ENCODE measurements around the gene KIAA0586.
"Not testable (repeated sequence)": the region's sequence is repeated elsewhere in the genome, so short reads cannot be mapped to it uniquely, and the experiment has no call there.

KIAA0586 gene

GRCh38 chr14:58488550-58488949 is 61.0 kb downstream of the KIAA0586 start:
- no peak overlapping the region for H3K4me3 Mint-ChIP-seq
- peak overlapping the region; percentile 50 for H3K27ac Mint-ChIP-seq
- H3K36me3 Mint-ChIP-seq, result peaks cover 48% of the 10 kb centered on the region
- ATAC-seq (peak; percentile 60), DNase-seq (ENCODE audit: low spot score in 2 of 2) (no peak)
- peaks cover 3% of the 10 kb centered on the region for H3K9me3 Mint-ChIP-seq
- peaks cover 6% of the 10 kb centered on the region for H3K4me1 Mint-ChIP-seq

DNA sequence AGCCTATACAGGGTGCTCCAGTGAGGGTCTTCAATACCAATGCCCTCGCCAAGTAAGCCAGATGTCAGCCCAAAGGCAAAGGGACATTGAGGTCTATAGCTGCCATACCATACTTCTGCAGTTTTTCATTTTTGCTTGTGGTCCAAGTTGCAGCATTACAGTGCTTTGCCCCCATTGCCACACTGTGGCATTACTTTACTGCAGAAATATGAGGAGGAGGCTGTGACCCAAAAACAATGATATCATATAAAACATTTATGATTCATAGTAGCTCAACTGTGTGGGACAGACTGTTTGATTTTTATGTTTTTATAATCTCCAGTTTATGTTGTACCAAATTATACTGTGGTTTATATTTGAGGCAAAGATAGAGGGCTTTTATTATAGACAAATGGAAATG is 64.1 kb downstream of the KIAA0586 start:
- H3K27ac Mint-ChIP-seq, result no peak overlapping the region
- no peak overlapping the region for H3K4me3 Mint-ChIP-seq
- peaks cover 44% of the 10 kb centered on the region for H3K36me3 Mint-ChIP-seq
- H3K9me3 Mint-ChIP-seq, result no peaks in the 10 kb centered on the region
- H3K4me1 Mint-ChIP-seq, result peaks cover 6% of the 10 kb centered on the region
- DNase-seq (ENCODE audit: low spot score in 2 of 2) (no peak), ATAC-seq (no peak)

DNA sequence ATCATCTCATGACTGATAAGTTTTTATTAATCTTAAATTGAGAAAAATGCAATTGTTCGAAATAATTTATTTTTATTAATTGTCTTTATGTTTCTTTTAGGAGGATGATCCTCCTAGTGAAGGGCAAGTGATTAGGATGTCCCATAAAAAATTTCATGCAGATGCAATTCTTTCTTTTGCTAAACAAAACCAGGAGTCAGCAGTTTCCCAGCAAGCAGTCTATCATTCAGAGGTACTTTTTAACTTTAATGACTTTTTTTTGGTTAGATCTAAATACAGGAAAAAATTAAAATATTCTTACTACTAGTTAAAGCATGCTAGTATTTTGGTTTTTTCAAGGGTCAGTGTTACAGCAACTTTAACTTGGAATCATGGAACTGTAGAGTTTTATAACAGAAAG is 64.5 kb downstream of the KIAA0586 start:
- Mint-ChIP-seq H3K4me3 (no peak overlapping the region), H3K4me1 (peaks cover 6% of the 10 kb centered on the region), H3K36me3 (peaks cover 44% of the 10 kb centered on the region), H3K27ac (no peak overlapping the region), H3K9me3 (no peaks in the 10 kb centered on the region)
- DNase-seq (ENCODE audit: low spot score in 2 of 2) (no peak), ATAC-seq (no peak)

DNA sequence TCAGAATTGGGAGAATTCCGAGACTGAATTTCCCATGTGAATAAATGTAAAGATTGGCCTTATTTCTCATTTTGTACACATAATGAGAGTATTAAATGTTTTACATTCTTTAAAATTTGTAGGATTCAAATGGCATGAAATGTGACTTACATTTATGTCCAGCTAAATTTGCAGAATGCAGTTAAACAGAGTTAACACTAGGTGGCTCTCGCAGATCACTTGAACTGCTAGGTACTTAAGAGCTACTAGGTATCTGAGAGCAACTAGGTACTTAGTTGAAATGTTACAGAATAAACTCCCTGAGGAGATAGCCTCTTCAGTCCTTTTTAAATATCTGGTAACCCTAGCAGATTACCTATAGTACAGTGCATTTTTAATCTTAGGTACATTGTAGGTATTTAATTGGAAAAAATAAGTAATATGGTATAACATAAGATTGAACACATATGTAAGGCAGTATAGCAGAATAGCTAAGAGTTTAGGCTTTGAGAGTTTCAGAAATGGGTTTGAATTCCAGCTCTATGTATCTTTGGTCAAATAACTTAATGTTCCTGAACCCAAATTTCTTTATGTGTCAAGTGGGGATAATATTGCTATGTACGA is 73.8 kb downstream of the KIAA0586 start:
- DNase-seq (ENCODE audit: low spot score in 2 of 2) (no peak), ATAC-seq (peak; percentile 43)
- Mint-ChIP-seq H3K4me1 (no peaks in the 10 kb centered on the region), H3K4me3 (no peak overlapping the region), H3K9me3 (no peaks in the 10 kb centered on the region), H3K36me3 (peaks cover 60% of the 10 kb centered on the region), H3K27ac (no peak overlapping the region)

DNA sequence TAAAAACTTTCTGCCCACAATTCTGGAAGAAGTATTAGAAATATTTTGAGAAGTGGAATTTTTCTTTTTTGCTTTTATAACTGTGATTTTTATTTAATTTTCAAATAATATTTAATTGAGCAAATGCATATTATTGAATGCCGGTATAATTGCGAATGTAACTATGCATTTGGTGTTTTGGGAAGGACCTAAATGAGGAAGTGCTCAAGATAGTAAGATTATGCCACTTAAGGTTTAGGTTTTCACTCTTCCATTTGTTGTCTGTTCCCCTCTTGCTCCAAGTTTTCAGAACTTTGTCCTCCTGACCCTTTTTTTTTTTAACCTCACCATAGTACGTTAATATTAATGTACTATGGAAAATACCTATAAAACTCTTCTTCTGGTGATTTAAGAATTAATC is 85.8 kb downstream of the KIAA0586 start:
- Mint-ChIP-seq H3K4me3 (no peak overlapping the region), H3K4me1 (no peaks in the 10 kb centered on the region), H3K9me3 (no peaks in the 10 kb centered on the region), H3K27ac (no peak overlapping the region), H3K36me3 (peaks cover 40% of the 10 kb centered on the region)
- no peak for DNase-seq (ENCODE audit: low spot score in 2 of 2)
- ATAC-seq, result no peak

DNA sequence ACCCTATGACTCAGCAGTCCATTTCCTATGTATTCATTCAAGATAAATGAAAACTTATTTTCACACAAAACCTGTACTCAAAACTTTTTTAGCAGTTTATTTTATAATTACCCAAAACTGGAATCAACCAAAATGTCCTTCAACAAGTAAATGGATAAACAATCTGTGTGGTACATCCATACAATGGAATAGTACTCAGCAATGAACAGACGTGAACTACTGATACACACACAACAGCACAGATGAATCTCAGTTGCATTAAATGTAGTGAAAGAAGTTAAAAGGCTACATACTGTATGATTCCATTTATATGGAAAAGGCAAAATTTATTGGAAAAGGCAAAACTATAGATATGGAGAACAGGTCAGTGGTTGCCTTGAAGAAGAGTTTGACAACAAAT is 90.1 kb downstream of the KIAA0586 start:
- Mint-ChIP-seq H3K36me3 (peaks cover 44% of the 10 kb centered on the region), H3K4me3 (no peak overlapping the region), H3K4me1 (no peaks in the 10 kb centered on the region), H3K9me3 (no peaks in the 10 kb centered on the region), H3K27ac (no peak overlapping the region)
- no peak for DNase-seq (ENCODE audit: low spot score in 2 of 2)
- ATAC-seq, result no peak

DNA sequence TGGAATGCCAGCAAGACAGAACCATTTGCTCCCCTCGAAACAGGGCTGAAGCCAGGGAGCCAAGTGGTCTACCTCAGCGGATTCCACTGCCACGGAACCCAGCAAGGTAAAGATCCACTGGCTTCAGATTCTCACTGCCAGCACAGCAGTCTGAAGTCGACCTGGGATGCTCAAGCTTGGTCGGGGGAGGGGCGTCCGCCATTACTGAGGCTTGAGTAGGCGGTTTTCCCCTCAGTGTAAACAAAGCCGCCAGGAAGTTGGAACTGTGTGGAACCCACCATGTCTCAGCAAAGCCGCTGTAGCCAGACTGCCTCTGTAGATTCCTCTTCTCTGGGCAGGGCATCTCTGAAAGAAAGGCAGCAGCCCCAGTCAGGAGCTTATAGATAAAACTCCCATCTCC is 98.2 kb downstream of the KIAA0586 start:
- H3K4me1 Mint-ChIP-seq; H3K27ac Mint-ChIP-seq; DNase-seq (ENCODE audit: low spot score in 2 of 2); ATAC-seq; H3K4me3 Mint-ChIP-seq: not testable (repeated sequence)
- Mint-ChIP-seq H3K9me3 (peaks cover 21% of the 10 kb centered on the region), H3K36me3 (peaks cover 15% of the 10 kb centered on the region)

DNA sequence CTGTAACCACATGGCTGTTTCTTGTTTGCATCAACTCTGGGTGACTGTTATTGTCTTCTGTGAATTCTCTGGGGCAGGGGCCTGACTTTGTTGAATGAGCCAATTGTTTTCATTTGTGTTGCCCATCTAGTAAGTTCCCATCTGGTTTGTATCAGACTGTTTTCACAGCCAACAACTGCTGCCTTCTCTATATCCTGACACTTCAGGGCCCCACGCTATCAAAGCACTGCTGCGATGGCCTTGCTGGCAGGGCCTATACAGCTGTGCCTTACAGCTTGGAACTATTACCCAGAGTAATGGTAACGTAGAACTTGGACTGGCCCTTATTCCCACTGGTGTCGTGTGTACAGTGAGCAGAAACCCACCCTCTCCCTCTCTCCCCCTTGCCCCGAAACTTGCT is 105.9 kb downstream of the KIAA0586 start:
- ATAC-seq (no peak), DNase-seq (ENCODE audit: low spot score in 2 of 2) (no peak)
- Mint-ChIP-seq H3K36me3 (no peaks in the 10 kb centered on the region), H3K4me1 (no peaks in the 10 kb centered on the region), H3K27ac (no peak overlapping the region), H3K9me3 (peaks cover 13% of the 10 kb centered on the region), H3K4me3 (no peak overlapping the region)

DNA sequence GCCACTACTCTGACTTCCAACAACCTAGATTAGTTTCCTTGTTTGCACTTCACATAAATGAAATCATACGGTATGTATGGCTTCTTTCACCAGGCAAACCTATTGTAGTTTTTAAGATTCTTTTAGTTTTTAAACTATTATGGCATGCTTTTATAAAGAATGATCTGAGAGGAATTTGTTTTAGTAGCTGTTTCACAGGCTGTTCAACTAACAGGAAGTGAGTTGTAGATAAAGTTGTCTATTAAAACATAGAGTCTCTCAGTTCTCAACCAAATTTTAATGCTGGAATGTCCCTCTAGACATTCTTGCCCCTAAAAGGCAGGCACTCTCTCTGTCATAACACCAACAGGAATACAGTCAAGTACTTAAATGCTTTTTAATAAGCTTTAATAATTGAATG is 107.5 kb downstream of the KIAA0586 start:
- Mint-ChIP-seq H3K27ac (no peak overlapping the region), H3K4me1 (no peaks in the 10 kb centered on the region), H3K4me3 (no peak overlapping the region), H3K9me3 (peaks cover under 1% of the 10 kb centered on the region), H3K36me3 (no peaks in the 10 kb centered on the region)
- no peak for ATAC-seq
- no peak for DNase-seq (ENCODE audit: low spot score in 2 of 2)

- no peaks in the 10 kb centered on the region for H3K9me3 Mint-ChIP-seq
- H3K27ac Mint-ChIP-seq, result no peak overlapping the region
- no peak overlapping the region for H3K4me3 Mint-ChIP-seq
- H3K36me3 Mint-ChIP-seq, result no peaks in the 10 kb centered on the region
- DNase-seq (ENCODE audit: low spot score in 2 of 2) (no peak), ATAC-seq (peak; percentile 64)
- no peaks in the 10 kb centered on the region for H3K4me1 Mint-ChIP-seq
These were observed 109.5 kb downstream of the KIAA0586 start for GRCh38 chr14:58537004-58537403.

DNA sequence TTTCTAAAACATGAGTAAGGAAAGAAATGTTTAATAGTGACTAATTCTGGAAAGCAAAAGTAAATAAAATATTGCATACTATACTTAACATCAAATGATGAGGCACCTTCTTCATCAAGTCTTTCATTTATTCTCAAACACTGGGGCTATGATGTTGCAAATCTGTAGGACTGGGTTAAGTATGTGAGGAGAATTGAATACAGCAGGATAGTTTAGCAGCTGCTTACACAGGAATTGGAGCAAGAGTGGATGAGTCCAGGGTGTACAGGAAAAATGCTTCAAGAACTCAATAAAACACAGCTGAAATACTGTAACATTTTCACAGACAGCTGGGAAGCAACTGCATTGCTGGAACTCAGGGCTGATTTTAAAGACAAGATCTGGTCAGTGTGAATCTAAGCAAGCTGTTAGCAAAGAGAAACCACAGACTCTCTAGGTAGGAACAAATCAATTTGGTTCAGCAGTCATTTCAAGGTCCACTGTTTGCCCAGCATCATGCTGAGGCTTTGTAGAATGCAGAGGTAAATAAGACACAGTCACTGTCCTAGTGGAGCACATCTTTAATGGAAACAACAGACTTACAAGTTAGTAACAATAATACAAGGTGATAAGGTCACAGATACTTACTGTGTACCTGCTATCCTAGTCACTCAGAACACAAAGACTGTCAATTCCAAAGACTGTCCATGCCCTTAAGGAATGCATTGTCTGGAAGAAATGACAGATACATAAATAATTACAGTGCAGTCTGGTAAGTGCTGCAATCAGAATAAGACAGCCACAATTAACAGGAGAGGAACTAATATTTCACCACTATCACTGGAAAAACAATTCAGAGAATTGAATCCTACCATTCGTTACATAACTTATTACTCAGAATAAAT is 113.5 kb downstream of the KIAA0586 start:
- Mint-ChIP-seq H3K36me3 (peaks cover 9% of the 10 kb centered on the region), H3K27ac (no peak overlapping the region), H3K4me1 (no peaks in the 10 kb centered on the region), H3K4me3 (no peak overlapping the region), H3K9me3 (peaks cover 8% of the 10 kb centered on the region)
- DNase-seq (ENCODE audit: low spot score in 2 of 2) (no peak), ATAC-seq (no peak)

DNA sequence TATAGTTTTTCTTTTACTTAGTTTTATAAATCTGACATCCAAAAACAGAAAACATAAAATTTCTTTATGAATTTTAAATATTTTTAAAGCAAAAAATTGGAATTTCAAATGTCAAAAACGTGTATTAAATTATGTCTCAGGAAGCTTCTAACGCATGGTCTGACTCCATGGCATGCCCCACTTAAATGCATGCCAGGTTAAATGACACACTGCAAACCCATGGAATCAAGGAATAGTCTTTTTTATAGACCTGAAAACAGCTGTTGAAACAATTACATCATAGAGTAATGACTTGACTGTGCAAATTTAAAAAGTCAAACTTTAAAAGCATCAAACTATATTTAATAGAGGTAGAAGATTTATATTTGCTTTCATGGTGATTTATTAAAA is 114.1 kb downstream of the KIAA0586 start:
- Mint-ChIP-seq H3K27ac (no peak overlapping the region), H3K4me1 (no peaks in the 10 kb centered on the region), H3K9me3 (peaks cover 8% of the 10 kb centered on the region), H3K36me3 (peaks cover 9% of the 10 kb centered on the region), H3K4me3 (no peak overlapping the region)
- DNase-seq (ENCODE audit: low spot score in 2 of 2) (no peak), ATAC-seq (no peak)

DNA sequence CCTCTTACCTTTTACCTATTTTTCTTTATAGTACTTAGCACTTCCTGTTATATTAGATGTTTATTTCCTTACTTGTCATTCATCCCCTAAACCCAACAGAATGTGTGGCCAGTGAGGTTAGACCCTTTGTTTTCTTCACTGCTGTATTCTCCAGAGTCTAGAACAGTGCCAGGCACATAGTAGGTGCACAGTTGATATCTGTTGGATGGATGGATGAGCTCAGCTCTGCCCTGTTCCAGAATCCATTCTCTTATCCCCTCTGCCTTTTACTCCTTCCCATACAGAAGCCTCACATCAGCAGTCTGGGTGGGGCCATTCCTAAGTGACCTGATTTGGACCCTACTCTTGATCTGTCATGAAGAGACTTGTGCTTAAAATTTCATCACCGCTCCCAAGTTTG is 115.7 kb downstream of the KIAA0586 start:
- H3K9me3 Mint-ChIP-seq, result peaks cover 8% of the 10 kb centered on the region
- no peak overlapping the region for H3K4me3 Mint-ChIP-seq
- DNase-seq (ENCODE audit: low spot score in 2 of 2) (no peak), ATAC-seq (no peak)
- no peak overlapping the region for H3K27ac Mint-ChIP-seq
- H3K36me3 Mint-ChIP-seq, result peaks cover 9% of the 10 kb centered on the region
- H3K4me1 Mint-ChIP-seq, result no peaks in the 10 kb centered on the region

DNA sequence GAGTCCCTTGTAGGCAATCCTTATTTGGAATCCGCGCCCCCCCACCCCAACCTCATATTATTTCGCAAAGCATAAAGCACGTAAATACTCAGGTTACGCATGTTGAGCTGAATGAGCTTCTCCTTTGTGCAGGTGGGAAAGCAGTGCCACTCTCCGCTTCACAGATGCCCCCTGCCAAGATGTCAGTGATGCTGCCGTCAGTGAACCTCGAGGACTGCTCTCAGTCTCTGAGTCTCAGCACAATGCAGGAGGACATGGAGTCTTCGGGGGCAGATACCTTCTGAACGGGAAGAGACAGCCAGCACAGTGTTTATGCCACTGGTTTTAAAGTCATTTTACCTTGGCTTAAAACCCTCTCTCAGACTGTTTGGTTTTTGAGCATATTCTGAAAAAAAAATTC is 120.1 kb downstream of the KIAA0586 start:
- DNase-seq (ENCODE audit: low spot score in 2 of 2) (no peak), ATAC-seq (no peak)
- no peak overlapping the region for H3K4me3 Mint-ChIP-seq
- H3K4me1 Mint-ChIP-seq, result no peaks in the 10 kb centered on the region
- peaks cover 9% of the 10 kb centered on the region for H3K36me3 Mint-ChIP-seq
- peaks cover 8% of the 10 kb centered on the region for H3K9me3 Mint-ChIP-seq
- H3K27ac Mint-ChIP-seq, result no peak overlapping the region

- no peaks in the 10 kb centered on the region for H3K36me3 Mint-ChIP-seq
- no peaks in the 10 kb centered on the region for H3K9me3 Mint-ChIP-seq
- H3K27ac Mint-ChIP-seq, result no peak overlapping the region
- ATAC-seq (no peak), DNase-seq (ENCODE audit: low spot score in 2 of 2) (no peak)
- no peaks in the 10 kb centered on the region for H3K4me1 Mint-ChIP-seq
- no peak overlapping the region for H3K4me3 Mint-ChIP-seq
These were observed 121.7 kb downstream of the KIAA0586 start for GRCh38 chr14:58549105-58549757.

DNA sequence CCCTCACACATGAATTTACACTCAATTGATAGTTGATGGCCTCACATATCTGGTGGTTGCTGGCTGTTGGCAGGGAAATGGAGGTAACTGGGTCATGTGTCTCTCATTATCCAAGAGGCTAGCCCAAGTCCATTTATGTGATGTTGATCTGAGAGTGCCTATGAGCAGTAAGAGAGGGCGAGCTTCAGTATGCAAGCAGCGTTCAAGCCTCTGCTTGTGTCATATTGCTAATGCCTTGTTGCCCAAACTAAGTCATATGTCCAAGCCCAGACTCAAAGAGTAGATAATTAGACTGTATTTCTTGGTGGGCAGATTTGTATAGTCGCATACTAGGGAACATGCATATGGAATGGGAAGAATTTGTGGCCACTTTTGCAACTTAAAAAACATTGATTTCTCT is 126.4 kb downstream of the KIAA0586 start:
- H3K9me3 Mint-ChIP-seq, result no peaks in the 10 kb centered on the region
- H3K4me1 Mint-ChIP-seq, result no peaks in the 10 kb centered on the region
- H3K27ac Mint-ChIP-seq, result no peak overlapping the region
- H3K36me3 Mint-ChIP-seq, result no peaks in the 10 kb centered on the region
- H3K4me3 Mint-ChIP-seq, result no peak overlapping the region
- DNase-seq (ENCODE audit: low spot score in 2 of 2) (no peak), ATAC-seq (no peak)
